NCI-H2227 (cell line): ENCODE data around the gene ARFGEF3.
"Not testable (repeated sequence)": the region's sequence is repeated elsewhere in the genome, so short reads cannot be mapped to it uniquely, and the experiment has no call there.

Source experiments
- DNase-seq: peaks from one replicate; lab custom pipeline; 2025; ENCODE audit not compliant: unreplicated experiment; lab: John Stamatoyannopoulos, UW

ARFGEF3 gene

GRCh38 chr6:138341176-138341575, 179.4 kb downstream of the ARFGEF3 start:
- no peak for DNase-seq

DNA sequence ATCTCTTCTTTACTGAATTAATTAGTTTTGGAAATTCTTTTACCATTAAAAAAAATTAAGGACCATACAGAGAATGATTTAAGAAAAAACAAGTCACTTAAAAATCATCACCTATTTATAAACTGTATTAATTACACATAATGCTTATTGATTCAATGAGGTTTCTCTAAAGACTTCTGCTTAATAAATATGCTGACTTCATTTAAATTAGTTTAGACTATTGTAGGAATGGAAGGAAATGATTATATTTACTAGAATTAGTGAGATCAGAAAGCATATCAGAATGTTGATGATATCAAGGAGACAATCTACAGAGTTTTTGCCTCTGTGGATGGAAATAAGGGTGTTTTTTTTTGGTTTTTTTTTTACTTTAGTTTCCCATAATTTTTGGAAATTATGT, 181.4 kb downstream of the ARFGEF3 start:
- no peak for DNase-seq

- DNase-seq = no peak
Measured at GRCh38 chr6:138345565-138346285, 184.0 kb downstream of the ARFGEF3 start.

- no peak for DNase-seq
Measured at GRCh38 chr6:138346302-138347195, 184.8 kb downstream of the ARFGEF3 start.

DNA sequence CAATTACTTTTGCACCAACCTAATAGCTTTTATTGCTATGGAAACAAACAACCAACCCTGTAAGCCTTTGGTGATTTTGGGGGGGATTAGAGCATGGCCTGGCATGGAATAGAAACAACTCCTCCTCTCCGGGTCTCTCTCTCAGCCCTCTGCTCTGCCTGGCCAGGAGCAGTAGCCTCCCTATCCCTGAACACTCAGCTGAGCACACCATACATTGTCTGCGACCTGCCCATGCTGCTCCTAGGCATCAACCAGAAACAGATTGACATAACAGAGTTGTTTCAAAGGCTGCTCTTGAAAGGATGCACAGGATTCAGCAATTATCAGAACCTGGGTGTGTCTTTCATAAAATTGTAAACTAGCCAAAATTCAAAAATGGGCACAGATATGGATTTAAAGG, 186.1 kb downstream of the ARFGEF3 start:
- DNase-seq = no peak

- DNase-seq = no peak
Measured at GRCh38 chr6:138349891-138350290, 188.2 kb downstream of the ARFGEF3 start.

- no peak for DNase-seq
Measured at GRCh38 chr6:138357928-138358327, 196.2 kb downstream of the ARFGEF3 start.

GRCh38 chr6:138368684-138369083, 206.9 kb downstream of the ARFGEF3 start:
- DNase-seq = not testable (repeated sequence)

DNA sequence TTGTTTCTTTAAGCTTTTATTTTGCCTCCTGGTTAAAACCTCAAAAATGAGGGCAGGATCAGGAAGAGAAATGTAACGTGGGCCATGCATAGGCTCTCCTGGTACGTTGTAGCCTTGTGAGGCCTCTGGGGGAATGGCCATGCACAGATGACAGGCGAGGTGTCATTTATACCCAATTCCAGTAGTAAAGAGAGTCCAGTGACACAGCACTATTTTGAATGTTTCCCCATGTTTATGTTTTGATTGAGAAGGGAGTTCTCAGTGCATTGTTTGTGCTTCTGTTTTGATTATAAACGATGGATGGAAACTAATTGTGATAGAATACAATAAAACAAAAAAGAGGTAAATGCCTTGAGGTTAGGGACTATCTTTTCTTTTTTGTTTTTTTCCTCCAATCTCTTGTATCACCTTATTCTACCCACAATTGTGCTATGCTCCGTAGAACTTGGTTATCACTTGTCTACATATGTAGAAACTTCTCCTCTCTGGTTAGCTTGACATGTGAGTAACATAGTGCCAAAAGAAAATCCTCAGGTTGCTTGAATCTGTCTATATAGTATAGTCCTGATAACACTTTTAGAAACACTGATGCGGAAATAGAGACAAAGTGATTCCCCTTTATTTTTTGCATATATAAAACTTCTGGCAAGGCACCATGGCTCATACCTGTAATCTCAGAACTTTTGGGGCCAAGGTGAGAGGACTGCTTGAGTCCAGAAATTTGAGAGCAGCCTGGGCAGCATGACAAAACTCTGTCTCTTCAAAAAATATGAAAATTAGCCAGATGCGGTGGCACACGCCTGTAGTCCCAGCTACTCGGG, 209.1 kb downstream of the ARFGEF3 start:
- no peak for DNase-seq

GRCh38 chr6:138371452-138371711, 209.6 kb downstream of the ARFGEF3 start:
- DNase-seq = no peak

DNA sequence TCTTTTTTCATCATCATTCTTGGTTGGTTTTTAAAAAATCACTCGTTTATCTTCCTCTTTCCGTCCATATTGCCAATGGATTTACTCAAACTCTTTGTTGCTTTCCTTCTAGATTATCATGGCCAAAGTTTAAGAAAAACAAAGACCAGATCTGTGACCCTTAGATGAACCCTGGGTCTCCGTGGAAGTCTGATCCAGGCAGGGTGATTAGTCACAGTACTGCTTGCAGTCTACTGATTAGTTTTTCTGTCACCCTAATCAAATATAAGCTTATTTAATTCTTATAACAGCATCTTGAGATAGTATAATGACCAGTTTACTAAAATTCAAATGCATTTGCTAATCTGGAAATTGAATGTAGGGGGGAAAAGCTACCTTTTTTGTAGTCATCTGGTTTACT, 210.0 kb downstream of the ARFGEF3 start:
- no peak for DNase-seq

DNA sequence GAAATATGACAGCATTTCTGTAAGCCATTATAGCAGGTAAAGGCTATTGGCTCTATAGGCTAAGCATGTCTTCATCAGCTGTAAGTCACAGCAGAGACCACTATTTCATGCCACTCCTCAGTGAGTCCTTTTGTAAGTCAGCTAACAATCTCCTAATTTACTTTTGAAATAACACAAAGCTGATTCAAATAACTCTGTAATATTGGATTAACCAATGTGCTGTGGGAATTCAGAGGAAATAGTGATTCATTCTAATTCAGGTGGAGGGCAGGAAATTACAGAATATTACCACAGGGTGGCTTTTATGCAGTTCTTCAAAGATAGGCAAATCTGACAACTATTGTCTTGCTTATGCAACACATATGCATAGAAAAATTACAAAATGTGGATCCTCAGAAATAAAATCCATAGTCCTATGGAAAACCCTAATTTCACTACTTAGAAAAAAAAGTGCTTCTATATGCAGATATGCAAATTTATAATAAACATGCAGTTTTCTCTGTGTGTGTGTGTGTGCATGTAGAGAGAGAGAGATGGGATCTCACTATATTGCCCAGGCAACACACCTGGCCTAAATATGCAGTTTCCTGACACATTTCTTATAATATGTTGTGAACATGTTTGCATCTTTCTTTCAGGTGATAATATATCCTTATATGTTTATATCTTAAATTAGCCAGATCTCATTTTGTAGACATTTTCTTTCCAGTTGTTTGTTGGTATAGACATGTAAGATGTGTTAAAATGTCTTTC, 211.1 kb downstream of the ARFGEF3 start:
- DNase-seq = no peak

DNA sequence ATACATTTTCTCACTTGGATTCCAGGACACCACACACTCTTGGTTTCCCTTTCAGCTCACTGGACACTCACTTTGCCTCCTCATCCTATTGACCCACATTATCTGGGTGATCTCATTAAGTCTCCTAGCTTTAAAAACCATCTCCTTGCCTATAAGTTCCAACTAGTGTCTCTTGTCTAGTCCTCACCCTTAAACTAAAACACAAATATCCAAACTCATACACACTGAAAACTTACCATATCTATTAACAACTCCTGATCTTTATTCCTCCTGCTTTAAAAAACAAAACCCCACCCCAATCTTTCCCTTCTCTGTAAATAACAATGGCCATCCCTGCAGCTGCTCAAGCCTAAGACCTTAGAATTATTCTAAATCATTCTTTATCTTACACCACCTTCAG, 212.5 kb downstream of the ARFGEF3 start:
- DNase-seq = no peak

DNA sequence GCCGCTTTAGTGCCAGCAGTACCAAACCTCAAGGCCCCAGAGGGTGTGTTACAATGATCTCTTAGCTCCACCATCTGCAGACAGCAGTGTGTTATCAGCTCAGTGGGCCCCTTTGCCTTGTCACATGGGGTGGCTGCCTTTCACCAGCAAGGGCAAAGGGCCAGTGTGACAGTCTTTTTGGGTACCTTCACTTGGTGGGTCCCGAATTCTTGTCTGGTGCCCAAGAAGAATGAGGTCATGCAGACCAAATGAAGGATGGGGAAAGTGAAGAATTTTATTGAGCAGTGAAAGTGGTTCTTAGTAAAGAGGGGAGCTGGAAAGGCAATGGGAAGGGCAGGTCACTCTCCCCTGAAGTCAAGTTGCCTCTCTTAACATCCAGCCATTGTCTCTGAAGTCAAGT, 213.1 kb downstream of the ARFGEF3 start:
- DNase-seq = no peak

DNA sequence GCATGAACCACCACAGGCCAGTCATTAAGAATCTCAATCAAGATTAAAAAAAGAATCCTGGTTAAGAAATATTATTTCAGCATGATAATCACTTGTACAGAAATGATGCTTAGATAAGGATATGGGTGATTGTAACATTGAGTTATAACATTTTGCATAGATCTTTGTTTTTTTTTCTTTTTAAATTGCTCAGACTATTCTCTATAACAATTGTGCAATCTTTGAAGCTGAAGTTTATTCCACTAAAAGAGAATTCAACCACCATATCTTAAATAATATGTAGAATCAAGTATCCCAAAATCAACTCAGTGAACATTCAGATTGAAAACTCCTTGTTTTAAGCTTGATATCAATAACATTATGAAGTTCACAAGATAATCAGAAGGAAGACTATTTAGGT, 215.3 kb downstream of the ARFGEF3 start:
- no peak for DNase-seq

DNA sequence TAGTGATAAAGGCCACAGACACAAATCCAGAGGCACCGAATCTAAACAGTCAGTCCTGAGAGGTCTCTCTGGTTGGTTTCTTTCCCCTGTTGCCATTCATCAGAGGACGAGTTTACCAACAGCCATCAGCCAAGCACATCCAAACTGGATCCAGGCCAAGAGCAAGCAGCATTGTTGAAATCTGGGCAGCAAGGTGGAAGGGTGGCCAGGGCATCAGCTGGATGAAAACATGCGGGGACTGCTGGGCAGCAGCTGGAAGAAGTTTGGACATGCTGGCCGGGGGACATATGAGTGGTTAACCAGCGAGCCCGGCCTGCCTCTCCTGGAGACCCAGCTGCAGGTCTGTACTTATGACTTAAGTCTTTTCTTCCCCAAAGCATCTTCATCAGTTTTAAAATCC, 216.1 kb downstream of the ARFGEF3 start, which contains the start of gene SMIM28:
TSS of gene SMIM28 (plus strand) at position 62 of the 400 bp plus-strand sequence. CDS start at position 230, 168 bp downstream.
- DNase-seq = no peak

DNA sequence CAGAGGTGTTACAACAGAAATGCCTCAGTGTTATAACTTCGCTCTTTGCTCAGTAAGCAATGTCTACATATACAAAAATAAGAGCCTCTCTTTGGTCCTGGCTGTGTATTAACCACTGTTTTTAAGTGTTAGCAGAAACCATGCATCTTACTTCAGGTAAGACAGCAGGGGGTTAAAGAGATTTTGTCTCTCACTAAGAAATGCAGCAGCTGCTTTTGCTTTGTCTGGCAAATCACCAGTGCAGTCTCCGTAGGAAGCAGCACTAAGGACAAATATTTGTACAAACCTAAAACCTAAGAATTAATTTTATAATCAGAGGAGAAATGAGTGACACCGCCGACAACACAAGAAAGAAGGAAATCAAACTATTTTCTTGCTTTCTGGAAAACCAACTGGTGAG, 216.7 kb downstream of the ARFGEF3 start:
- DNase-seq = no peak

- DNase-seq = no peak
Measured at GRCh38 chr6:138382498-138383265, 220.9 kb downstream of the ARFGEF3 start.

GRCh38 chr6:138383776-138384175, 222.0 kb downstream of the ARFGEF3 start:
- DNase-seq = no peak

GRCh38 chr6:138386897-138387296, 225.2 kb downstream of the ARFGEF3 start:
- no peak for DNase-seq
